Endodermal cell (in vitro differentiated cells): ENCODE measurements around the gene UBE3C. TPM values are rescaled to one million over a fixed set of nuclear protein-coding genes. Genes with fewer than 3 reads are reported as not detected.
A peak's percentile ranks its signal among the peaks of the same experiment; 100 is the strongest.

ENCODE experiments used
- DNase-seq: peaks from one replicate; pipeline ENCODE4 v3.0.0-alpha.2; 2017
- H3K27ac ChIP-seq: 2 replicates; pipeline ENCODE4 v1.5.1; 2013; ENCODE audit warnings: mild to moderate bottlenecking, low read depth, low read length, moderate library complexity
- H3K27me3 ChIP-seq: 2 replicates; pipeline ENCODE4 v1.6.1; 2013; ENCODE audit warnings: mild to moderate bottlenecking, low read length, moderate library complexity; ENCODE audit not compliant: insufficient read depth, control insufficient read depth, poor library complexity, severe bottlenecking
- H3K36me3 ChIP-seq: 2 replicates; pipeline ENCODE4 v1.7.0; 2013; ENCODE audit warnings: mild to moderate bottlenecking, low read length, moderate library complexity; ENCODE audit not compliant: control insufficient read depth, insufficient read depth
- H3K4me1 ChIP-seq: one replicate; pipeline ENCODE4 v1.7.0; 2013; ENCODE audit warnings: low read length; ENCODE audit not compliant: control insufficient read depth, insufficient read depth
- H3K4me3 ChIP-seq: 2 replicates; pipeline ENCODE4 v1.5.1; 2013; ENCODE audit warnings: mild to moderate bottlenecking, low read length, moderate library complexity
- H3K9ac ChIP-seq: 2 replicates; pipeline ENCODE4 v1.6.1; 2013; ENCODE audit warnings: mild to moderate bottlenecking, low read length, moderate library complexity; ENCODE audit not compliant: poor library complexity, severe bottlenecking; ENCODE audit errors: extremely low read depth
- H3K9me3 ChIP-seq: 2 replicates; pipeline ENCODE4 v1.6.1; 2013; ENCODE audit warnings: mild to moderate bottlenecking, low read length, moderate library complexity; ENCODE audit not compliant: control insufficient read depth
- H3K27ac Mint-ChIP-seq: 2 replicates; pipeline ENCODE4 v1.8.0; 2020; ENCODE audit warnings: mixed read lengths
- H3K27me3 Mint-ChIP-seq: 2 replicates; pipeline ENCODE4 v1.8.0; 2021; ENCODE audit warnings: mild to moderate bottlenecking, mixed read lengths; ENCODE audit not compliant: insufficient read depth
- H3K36me3 Mint-ChIP-seq: 2 replicates; pipeline ENCODE4 v1.8.0; 2020; ENCODE audit warnings: low read depth, mixed read lengths
- H3K4me1 Mint-ChIP-seq: 2 replicates; pipeline ENCODE4 v1.8.0; 2020; ENCODE audit warnings: mixed read lengths
- H3K4me3 Mint-ChIP-seq: 2 replicates; pipeline ENCODE4 v1.8.0; 2020; ENCODE audit warnings: mild to moderate bottlenecking, moderate library complexity, mixed read lengths
- H3K9me3 Mint-ChIP-seq: 2 replicates; pipeline ENCODE4 v1.8.0; 2020; ENCODE audit warnings: mild to moderate bottlenecking, mixed read lengths
- CTCF ChIP-seq: fragments of 200-600 bp; sonication (generic); conservative IDR thresholded peaks from 2 replicates; pipeline ENCODE4 v1.5.0; 2021; ENCODE audit warnings: antibody characterized with exemption, mild to moderate bottlenecking
- WGBS, 2 experiments: methylation state at CpG; one replicate each; pipeline versions ENCODE4 v1.1.5 to v1.1.7; 2013; ENCODE audit warnings: missing lambda C conversion rate in 2 of 2, mixed read lengths in 1 of 2; ENCODE audit not compliant: insufficient coverage in 1 of 2, insufficient read length in 1 of 2; 5-methylcytosine and 5-hydroxymethylcytosine counted together
- total RNA-seq, 2 donors: library from RNA; stranded (reverse); fragmentation: NEBNext Ultra II Directional in 1 of 2; extraction: Animal tissue kit (Norgen Biotek cat#: 25700) in 1 of 2; gene quantifications; 2 replicates in 1 of 2; 3 replicates in 1 of 2; pipeline ENCODE4 v1.2.1, GENCODE V29; 2021

Gene UBE3C
- total RNA-seq, 2 donors from 2014 or later: 53.4 to 55.9 TPM

DNA sequence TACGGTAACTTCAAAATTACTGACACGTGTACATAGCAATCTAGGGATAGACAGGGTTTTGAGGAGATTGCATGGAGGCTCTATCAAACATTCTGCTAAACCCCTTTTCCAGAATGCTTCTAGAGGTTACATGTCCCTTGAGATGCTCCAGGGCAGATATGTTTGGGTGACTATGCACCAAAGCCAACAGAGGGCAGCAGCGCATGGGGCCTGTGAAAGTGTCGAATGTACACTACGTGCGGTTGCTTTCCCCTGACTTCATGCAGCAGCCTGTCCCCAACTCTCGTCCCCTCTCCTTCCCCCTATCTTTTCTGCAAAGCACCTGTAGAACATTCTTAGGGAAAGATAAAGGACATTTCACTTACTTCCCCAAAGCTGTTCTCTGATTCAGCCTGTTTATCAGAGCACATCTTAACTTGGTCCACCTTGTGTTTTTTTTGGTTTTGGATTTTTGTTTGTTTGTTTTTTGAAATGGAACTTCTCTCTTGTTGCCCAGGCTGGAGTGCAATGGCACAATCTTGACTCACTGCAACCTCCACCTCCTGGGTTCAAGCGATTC lies 90.2 kb downstream of the UBE3C start:
- H3K9me3 ChIP-seq: no peaks in the 10 kb centered on the region
- no peak overlapping the region for H3K4me3 ChIP-seq
- no peaks in the 10 kb centered on the region for H3K4me1 ChIP-seq
- H3K9me3 Mint-ChIP-seq: no peaks in the 10 kb centered on the region
- H3K36me3 ChIP-seq: peaks cover 66% of the 10 kb centered on the region
- H3K27me3 ChIP-seq: no peaks in the 10 kb centered on the region
- no peaks in the 10 kb centered on the region for H3K4me1 Mint-ChIP-seq
- peak; percentile 82 for DNase-seq
- peak; percentile 73 for TF ChIP-seq CTCF
- 79 to 91% methylated on average over 7 to 8 of the region's 8 CpGs for WGBS, 2 experiments
- peaks cover 59% of the 10 kb centered on the region for H3K36me3 Mint-ChIP-seq
- no peak overlapping the region for H3K27ac ChIP-seq
- H3K27me3 Mint-ChIP-seq: no peaks in the 10 kb centered on the region
- H3K4me3 Mint-ChIP-seq: no peak overlapping the region
- H3K27ac Mint-ChIP-seq: peak overlapping the region; percentile 55
- no peak overlapping the region for H3K9ac ChIP-seq

GRCh38 chr7:157233677-157234076 lies 95.0 kb downstream of the UBE3C start:
- no peaks in the 10 kb centered on the region for H3K4me1 Mint-ChIP-seq
- Histone ChIP-seq H3K27ac (no peak overlapping the region), H3K4me1 (no peaks in the 10 kb centered on the region), H3K9me3 (no peaks in the 10 kb centered on the region), H3K9ac (no peak overlapping the region), H3K27me3 (no peaks in the 10 kb centered on the region), H3K36me3 (peaks cover 72% of the 10 kb centered on the region), H3K4me3 (no peak overlapping the region)
- H3K27ac Mint-ChIP-seq: no peak overlapping the region
- peaks cover 73% of the 10 kb centered on the region for H3K36me3 Mint-ChIP-seq
- no peak for DNase-seq
- H3K9me3 Mint-ChIP-seq: no peaks in the 10 kb centered on the region
- TF ChIP-seq CTCF: no peak
- H3K27me3 Mint-ChIP-seq: no peaks in the 10 kb centered on the region
- no peak overlapping the region for H3K4me3 Mint-ChIP-seq
- WGBS, 2 experiments: 100% methylated on average over 2 of the region's 2 CpGs

GRCh38 chr7:157234271-157234670 lies 95.5 kb downstream of the UBE3C start:
- Histone ChIP-seq H3K9me3 (no peaks in the 10 kb centered on the region), H3K9ac (no peak overlapping the region), H3K36me3 (peaks cover 77% of the 10 kb centered on the region), H3K4me1 (no peaks in the 10 kb centered on the region), H3K4me3 (no peak overlapping the region), H3K27ac (no peak overlapping the region), H3K27me3 (no peaks in the 10 kb centered on the region)
- Mint-ChIP-seq H3K27me3 (no peaks in the 10 kb centered on the region), H3K36me3 (peaks cover 73% of the 10 kb centered on the region), H3K4me3 (no peak overlapping the region), H3K4me1 (no peaks in the 10 kb centered on the region), H3K27ac (peak overlapping the region; percentile 22), H3K9me3 (no peaks in the 10 kb centered on the region)
- 94 to 100% methylated on average over 1 to 5 of the region's 5 CpGs for WGBS, 2 experiments
- no peak for DNase-seq
- TF ChIP-seq CTCF: no peak
